HG03565 (cell line): ENCODE measurements around the gene PCP2.

ENCODE experiments used
- ATAC-seq: cut with Tn5 transposase; IDR thresholded peaks from one replicate; pipeline ENCODE4 v1.9.1; 2021; ENCODE audit warnings: mild to moderate bottlenecking, moderate library complexity; ENCODE audit not compliant: unreplicated experiment

Gene PCP2

DNA sequence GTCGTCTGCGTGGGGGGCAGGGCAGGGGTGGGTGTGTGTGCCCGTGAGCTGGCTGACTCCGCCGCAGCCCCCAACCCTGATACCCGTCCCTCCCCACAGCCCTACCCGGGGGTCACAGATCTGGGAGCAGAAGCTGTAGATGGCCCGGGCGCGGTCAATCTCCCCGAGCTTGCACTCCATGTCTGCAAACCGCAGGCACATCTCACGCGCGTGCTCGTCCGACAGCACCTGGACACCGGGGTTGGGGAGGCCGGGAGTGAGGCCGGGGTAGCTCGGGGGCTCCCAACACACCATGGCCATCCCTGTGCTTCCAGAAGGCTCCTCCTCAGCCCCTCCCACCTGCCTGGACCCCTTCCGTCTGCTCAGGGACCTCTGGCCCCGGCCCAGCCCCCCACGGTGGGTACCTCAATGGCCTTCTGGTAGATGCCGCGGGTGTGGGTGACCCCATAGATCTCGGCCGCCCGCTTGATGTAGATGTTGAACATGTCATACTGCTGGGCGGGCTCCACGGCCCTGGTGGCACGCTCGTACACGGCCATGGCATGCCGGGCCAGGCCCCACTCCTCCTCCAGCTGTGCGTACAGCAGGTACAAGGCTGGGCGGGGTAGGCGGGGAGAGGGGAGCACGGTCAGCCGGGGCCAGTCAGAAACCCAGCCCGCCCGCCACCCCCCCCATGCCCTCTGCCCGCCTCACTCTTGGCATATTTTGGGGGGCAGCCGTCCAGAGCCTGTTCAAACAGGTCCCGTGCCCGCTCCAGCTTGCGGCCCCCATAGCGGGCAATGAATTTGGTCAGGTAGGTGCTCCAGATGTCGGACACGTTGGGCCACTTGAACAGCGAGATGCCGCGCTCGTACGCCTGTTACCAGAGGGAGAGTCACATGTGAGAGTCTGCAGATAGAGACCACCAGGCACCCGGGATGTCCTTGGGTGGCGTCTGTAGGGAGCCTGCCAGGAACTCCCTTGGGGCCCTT lies 12.8 kb downstream of the PCP2 start:
- ATAC-seq, result no peak

DNA sequence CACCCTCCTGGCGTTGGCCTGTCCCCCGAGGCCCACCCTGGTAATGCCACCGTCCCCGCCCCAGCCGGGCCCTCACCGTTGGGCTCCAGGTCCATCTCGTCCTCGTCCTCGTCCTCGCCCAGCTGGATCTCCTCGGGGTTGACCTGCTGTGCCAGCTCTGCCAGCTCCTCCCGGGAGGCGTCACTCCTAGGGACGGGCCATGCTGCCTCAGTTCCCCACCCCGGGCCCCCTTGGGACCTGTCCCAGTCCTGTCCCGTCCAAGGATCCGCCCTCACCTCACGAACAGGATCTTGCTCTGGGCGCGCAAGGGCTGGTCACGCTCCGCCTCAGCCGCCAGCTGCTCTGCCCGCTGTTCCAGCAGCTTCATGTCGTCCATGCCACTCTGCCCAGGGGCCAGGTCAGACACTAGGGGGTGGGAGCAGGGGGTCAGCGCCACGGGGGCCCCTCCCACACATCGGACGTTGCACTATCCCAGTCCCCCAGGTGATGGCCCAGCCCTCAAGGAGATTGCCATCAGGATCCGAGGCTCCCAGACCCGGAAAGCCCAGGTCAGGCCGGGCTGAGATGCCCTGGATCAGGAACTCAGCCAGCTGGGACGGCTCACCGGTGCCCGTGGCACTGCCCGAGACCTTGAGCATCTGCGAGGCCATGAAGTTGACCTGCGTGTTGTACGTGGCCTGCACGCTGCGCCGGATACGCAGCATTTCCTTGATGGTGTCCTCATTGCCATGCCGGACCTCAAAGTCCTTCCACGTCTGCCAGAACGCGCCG lies 13.7 kb downstream of the PCP2 start:
- ATAC-seq, result no peak

DNA sequence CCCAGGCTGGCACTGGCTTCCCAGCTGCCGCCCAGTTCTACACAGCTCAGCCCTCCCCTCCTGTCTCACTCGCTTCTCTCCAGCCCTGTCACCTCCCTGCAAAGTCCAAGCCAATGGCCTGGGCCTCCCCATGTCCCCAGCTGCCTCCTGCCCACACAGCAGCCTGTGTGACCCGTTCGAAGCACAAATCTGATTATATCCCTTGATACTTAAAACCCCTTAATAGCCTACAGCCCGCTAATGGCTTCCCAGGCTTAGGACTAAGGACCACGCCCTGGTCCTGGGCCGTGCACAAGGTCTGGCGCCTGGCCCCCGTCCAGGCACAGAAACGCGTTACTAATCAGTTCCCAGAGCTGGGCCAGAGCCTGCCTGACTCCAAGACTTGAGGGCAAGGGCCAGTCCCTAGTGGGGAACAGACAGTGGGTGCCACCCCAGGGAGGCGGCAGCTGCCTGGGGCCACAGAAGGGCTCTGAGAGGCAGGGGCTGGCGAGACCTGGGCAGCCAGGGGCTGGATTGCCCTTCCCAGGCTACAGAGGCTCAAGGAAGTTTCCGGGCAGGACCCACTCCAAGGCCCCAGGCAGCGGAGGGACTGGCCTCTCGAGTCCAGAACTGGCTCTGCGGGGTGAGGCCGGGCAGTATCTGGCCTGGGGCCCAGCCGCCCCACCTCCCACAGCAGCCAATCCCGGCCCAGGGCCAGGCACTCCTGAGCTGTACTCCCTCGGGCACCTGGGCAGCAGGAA lies 14.6 kb downstream of the PCP2 start:
- no peak for ATAC-seq

DNA sequence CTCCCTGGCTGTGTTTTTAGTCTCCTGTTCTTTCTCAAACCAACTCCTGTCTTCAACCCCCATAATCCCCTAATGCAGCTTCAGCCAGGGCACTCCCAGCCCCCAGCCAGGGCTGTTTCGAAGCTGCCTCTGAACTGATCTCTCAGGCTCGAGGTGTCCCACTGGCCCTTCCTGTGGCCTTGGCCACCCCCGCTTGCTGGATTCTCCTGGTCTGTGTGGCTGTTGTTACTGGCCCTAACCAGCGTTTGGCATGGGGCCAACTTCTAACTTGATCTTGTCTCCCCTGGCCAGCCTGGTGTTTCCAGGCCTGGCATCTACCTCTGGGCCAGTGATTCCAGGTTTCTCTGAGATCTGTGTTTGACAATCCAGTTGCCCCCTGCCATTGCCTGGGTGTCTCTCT lies 15.2 kb downstream of the PCP2 start:
- no peak for ATAC-seq

DNA sequence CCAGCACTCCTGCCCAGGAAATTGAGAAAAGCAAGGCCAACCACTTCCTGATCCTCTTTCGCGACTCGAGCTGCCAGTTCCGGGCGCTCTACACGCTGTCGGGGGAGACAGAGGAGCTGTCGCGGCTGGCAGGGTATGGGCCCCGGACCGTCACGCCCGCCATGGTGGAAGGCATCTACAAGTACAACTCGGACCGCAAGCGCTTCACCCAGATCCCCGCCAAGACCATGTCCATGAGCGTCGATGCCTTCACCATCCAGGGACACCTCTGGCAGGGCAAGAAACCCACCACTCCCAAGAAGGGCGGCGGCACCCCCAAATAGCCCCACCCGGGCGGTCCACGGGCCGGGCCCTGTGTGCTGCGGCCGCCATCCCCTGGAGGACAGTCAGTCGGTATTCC lies 15.8 kb downstream of the PCP2 start:
- no peak for ATAC-seq

DNA sequence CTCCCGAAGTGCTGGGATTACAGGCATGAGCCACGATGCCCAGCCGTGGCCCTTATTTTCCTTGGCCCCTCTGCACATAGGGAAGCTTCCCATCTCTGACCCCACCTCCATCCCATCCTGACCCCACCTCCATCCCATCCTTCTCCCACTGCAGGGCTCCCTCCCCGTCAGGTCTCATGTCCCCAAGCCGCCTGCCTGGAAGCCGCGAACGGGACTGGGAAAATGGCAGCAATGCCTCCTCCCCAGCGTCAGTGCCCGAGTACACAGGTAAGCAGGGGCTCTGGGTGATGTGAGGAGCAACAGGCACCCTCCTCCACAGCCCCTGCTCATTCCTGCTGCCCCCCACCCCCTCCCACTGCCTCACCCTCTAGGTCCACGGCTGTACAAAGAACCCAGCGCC lies 16.3 kb downstream of the PCP2 start:
- ATAC-seq, result no peak

DNA sequence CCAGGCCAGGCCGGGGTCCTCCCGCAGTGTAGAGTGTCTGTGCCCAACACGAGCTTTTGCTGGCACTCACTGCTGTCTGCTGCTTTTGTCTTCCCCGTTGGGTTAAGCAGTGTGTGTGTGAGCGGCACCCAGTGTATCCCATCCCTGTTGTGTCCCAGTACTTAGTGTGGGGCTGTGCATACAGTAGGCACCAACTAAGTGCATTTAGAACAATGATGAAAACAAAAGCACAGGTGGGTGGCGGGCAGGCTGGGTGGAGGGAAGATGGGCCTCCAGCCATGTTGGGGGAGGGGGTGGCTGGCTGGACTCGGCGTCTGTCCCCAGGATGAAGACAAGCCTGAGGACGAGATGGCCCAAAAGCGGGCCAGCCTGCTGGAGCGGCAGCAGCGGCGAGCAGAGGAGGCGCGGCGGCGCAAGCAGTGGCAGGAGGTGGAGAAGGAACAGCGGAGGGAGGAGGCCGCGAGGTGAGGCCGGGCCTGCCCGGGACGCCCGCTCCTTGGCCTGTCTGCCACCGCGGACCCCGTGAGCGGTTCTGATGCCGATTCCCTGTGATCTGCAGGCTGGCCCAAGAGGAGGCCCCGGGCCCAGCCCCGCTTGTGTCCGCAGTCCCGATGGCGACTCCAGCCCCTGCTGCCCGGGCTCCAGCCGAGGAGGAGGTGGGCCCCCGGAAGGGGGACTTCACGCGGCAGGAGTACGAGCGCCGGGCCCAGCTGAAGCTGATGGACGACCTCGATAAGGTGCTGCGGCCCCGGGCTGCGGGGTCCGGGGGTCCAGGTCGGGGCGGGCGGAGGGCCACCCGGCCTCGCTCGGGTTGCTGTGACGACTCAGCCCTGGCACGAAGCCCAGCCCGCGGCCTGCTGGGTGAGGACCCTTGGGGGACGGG lies 18.4 kb downstream of the PCP2 start:
- no peak for ATAC-seq

DNA sequence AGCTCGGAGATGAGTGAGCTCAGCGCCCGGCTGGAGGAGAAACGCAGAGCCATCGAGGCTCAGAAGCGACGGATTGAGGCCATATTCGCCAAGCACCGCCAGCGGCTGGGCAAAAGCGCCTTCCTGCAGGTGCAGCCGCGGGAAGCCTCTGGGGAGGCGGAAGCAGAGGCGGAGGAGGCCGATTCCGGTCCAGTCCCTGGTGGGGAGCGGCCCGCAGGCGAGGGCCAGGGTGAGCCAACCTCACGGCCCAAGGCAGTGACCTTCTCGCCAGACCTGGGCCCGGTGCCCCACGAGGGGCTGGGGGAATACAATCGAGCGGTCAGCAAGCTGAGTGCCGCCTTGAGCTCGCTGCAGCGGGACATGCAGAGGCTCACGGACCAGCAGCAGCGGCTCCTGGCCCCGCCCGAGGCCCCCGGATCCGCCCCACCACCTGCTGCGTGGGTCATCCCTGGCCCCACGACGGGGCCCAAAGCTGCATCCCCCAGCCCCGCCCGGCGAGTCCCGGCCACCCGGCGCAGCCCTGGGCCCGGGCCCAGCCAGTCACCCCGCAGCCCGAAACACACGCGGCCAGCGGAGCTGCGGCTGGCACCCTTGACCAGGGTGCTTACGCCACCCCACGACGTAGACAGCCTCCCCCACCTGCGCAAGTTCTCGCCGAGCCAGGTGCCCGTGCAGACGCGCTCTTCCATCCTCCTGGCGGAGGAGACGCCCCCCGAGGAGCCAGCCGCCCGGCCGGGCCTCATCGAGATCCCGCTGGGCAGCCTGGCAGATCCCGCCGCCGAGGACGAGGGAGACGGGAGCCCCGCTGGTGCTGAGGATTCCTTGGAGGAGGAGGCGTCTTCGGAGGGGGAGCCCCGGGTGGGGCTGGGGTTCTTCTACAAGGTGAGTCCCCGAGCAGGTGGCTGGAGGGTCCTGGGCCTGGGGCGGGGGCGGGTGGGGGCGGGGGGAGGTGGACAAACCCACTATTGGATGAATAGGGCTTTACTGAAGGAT lies 20.9 kb downstream of the PCP2 start:
- no peak for ATAC-seq

DNA sequence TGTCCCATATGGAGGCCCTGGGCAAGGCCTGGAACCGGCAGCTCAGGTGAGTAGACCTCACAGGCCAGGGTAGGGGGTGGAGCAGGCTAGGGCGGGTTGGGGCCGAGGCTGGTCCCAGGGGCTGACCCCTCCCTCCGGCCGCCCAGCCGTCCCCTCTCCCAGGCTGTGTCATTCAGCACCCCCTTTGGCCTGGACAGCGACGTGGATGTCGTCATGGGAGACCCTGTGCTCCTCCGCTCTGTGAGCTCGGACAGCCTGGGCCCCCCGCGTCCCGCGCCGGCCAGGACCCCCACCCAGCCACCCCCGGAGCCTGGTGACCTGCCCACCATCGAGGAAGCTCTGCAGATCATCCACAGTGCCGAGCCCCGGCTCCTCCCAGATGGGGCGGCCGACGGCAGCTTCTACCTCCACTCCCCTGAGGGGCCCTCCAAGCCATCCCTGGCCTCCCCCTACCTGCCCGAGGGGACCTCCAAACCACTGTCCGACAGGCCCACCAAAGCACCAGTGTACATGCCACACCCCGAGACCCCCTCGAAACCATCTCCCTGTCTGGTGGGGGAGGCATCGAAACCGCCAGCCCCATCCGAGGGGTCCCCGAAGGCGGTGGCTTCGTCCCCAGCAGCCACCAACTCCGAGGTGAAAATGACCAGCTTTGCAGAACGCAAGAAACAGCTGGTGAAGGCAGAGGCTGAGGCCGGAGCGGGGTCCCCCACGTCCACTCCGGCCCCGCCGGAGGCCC lies 21.8 kb downstream of the PCP2 start:
- no peak for ATAC-seq

DNA sequence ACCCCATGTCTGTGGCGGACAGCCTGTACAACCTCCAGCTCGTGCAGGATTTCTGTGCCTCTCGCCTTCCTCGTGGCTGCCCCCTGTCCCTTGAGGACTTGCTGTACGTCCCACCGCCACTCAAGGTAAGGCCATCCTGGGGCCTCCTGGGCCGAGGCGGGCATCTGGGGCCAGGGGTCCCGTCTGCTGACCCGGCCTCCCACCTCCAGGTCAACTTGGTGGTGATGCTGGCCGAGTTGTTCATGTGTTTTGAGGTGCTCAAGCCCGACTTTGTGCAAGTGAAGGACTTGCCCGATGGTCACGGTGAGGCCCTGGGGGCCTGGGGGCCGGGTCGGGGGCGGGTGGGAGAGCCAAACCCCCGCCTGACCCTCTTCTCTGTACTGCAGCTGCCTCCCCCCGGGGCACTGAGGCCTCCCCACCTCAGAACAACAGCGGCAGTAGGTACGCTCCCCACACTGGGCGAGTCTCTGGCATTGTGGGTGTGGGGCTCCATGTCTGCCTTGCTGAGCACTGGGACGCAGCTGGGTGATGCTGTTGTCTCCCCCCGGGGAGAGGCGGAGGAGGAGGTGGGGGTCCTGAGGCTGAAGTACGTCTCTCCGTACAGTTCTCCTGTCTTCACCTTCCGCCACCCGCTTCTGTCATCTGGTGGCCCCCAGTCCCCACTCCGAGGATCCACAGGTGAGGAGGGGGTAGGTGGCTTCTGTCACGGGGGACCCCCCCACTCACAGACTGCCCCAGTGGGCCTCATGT lies 22.9 kb downstream of the PCP2 start:
- no peak for ATAC-seq

DNA sequence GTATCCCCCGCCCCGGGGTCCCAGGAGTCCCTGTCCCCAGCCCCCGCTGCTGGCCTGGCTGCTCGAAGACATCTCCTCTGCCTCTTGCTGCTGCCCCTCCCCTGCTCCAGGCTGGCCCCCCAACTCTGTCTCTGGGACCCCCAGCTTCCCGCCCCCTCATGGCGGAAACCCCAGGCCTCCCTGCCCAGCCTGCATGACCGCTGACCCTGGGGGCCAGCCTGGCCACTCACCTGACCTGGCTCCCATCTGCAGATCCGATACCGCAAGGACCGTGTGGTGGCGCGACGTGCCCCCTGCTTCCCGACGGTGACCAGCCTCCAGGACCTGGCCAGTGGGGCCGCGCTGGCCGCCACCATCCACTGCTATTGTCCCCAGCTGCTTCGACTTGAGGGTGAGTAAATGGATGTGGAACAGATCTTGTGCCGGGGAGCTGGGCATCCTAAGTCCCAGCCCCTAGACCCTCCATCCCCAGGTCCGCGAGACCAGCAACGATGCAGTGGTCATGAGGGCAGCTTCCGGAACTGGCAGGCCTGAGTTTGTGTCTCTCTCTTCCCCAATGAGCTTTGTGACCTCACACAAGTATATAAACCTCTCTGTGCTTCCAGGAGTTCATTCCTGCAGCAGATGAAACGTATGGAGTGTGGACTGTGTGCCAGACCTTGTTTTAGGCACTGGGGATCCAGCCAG lies 25.5 kb downstream of the PCP2 start:
- no peak for ATAC-seq

DNA sequence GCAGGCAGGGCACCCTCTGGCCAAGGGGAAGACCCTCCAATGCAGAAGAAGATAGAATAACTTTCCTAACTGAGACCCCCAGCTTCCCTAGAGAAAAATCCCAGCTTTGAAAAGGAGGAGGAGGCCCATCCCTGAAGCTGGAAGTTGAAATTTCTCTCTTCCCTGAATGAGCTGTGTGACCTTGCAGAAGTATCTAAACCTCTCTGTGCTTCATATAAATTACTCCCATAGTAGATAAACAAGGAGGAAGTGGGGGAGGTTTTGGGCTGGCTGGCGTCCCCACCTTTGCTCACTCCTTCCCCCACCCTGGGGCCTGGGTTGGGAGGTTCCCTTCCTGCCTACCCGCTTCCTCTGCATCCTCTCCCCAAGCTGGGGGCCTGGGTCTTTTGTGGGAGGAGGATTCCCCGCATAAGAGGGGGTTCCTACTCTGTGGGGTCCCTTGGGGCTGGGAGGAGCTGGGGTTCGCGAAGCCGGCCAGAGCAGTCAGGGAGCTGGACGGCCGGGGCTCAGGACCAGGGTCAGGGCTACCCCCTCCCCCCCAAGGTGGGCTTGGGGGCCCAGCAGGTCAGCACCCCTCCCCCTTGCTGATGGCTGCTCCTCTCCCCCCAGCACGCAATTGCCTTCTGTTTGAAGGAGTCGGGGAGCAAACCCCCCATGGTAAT lies 26.2 kb downstream of the PCP2 start:
- ATAC-seq, result no peak

DNA sequence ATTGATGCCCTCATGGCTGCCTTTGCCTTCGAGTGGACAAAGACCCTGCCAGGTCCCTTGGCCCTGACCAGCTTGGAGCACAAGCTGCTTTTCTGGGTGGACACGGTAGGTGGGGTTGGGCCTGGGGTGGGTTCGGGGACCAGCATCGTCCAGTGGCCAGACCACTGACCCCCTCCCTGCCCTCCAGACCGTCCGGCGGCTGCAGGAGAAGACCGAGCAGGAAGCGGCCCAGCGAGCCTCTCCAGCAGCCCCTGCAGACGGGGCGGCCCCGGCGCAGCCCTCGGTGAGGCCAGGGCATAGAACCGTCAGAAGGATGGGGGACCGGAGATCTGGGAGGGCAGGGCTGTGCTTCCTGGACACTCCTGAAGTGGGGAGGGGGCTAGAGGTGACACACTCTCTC lies 27.2 kb downstream of the PCP2 start:
- no peak for ATAC-seq

DNA sequence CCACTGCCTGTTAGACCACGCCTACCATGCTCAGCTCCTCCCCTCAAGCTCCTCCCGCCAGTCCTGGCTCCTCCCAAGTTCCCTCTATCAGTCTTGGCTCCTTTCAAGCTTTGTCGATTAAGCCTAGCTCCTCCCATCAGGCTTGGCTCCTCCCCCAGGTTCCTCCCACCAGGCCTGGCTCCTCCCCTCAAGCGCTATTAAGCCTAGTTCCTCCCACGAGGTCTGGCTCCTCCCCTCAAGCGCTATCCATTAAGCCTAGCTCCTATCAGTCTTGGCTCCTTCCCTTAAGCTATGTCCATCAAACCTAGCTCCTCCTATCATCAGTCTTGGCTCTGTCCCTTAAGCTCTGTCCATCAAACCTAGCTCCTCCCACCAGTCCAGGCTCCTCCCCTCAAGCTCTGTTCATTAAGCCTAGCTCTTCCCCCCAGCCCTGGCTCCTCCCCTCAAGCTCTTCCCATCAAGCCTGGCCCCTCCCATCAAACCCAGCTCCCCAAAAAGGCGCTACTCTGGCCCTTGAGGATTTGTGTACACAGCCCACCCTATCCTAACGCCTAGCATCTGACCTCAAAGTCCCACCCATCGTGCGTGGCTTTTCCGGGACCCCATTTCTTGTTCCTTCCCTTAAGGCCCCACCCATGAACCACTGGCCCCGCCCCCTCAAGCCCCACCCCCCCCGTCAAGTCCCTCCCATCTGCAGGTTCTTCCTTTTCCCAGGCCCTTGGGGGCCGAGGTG lies 27.9 kb downstream of the PCP2 start:
- ATAC-seq, result no peak

DNA sequence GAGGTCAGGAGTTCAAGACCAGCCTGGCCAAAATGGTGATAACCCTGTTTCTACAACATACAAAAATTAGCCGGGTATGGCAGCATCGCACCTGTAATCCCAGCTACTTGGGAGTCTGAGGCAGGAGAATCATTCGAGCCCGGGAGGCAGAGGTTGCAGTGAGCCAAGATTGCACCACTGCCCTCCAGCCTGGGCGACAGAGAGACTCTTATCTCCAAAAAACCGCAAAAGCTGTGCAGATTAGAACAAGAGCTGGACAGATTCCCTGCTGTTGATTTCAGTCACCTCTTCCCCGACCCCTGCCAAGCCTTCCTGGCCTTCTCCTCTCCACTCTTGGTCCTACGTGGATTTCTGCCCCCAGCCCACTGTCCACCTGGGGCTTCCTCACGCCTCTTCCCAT lies 29.6 kb downstream of the PCP2 start:
- ATAC-seq, result no peak

DNA sequence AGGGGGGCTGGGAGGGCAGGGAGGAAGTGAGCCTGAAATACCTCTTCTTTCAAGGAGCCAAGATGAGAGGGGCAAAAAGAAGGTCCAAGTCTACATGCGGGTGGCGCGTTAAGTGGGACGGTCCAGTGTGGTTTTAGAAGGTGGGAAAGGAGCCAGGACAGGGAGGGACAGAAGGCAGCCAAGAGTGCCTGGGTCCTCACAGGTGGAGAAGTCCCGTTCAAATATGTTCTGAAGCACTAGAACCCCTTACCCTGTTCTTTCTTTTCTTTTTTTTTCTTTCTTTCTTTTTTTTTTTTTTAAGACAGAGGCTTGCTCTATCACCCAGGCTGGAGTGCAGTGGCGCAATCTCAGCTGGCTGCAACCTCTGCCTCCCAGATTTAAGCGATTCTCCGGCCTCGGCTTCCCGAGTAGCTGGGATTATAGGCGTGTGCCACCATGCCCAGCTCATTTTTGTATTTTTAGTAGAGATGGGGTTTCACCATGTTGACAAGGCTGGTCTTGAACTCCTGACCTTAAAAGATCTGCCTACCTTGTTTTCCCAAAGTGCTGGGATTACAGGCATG lies 30.5 kb downstream of the PCP2 start:
- ATAC-seq, result no peak
